ENCODE data around the gene SUMO1. TPM values are rescaled to one million over a fixed set of nuclear protein-coding genes. Genes with fewer than 3 reads are reported as not detected.
A peak's percentile ranks its signal among the peaks of the same experiment; 100 is the strongest.

The SUMO1 gene
- total and polyA plus RNA-seq, 2 experiments from 2014 or later, result 217 to 507 TPM

GRCh38 chr2:202193881-202194353, 44.5 kb downstream of the SUMO1 start (continued):
- TF ChIP-seq, protein P1, sequence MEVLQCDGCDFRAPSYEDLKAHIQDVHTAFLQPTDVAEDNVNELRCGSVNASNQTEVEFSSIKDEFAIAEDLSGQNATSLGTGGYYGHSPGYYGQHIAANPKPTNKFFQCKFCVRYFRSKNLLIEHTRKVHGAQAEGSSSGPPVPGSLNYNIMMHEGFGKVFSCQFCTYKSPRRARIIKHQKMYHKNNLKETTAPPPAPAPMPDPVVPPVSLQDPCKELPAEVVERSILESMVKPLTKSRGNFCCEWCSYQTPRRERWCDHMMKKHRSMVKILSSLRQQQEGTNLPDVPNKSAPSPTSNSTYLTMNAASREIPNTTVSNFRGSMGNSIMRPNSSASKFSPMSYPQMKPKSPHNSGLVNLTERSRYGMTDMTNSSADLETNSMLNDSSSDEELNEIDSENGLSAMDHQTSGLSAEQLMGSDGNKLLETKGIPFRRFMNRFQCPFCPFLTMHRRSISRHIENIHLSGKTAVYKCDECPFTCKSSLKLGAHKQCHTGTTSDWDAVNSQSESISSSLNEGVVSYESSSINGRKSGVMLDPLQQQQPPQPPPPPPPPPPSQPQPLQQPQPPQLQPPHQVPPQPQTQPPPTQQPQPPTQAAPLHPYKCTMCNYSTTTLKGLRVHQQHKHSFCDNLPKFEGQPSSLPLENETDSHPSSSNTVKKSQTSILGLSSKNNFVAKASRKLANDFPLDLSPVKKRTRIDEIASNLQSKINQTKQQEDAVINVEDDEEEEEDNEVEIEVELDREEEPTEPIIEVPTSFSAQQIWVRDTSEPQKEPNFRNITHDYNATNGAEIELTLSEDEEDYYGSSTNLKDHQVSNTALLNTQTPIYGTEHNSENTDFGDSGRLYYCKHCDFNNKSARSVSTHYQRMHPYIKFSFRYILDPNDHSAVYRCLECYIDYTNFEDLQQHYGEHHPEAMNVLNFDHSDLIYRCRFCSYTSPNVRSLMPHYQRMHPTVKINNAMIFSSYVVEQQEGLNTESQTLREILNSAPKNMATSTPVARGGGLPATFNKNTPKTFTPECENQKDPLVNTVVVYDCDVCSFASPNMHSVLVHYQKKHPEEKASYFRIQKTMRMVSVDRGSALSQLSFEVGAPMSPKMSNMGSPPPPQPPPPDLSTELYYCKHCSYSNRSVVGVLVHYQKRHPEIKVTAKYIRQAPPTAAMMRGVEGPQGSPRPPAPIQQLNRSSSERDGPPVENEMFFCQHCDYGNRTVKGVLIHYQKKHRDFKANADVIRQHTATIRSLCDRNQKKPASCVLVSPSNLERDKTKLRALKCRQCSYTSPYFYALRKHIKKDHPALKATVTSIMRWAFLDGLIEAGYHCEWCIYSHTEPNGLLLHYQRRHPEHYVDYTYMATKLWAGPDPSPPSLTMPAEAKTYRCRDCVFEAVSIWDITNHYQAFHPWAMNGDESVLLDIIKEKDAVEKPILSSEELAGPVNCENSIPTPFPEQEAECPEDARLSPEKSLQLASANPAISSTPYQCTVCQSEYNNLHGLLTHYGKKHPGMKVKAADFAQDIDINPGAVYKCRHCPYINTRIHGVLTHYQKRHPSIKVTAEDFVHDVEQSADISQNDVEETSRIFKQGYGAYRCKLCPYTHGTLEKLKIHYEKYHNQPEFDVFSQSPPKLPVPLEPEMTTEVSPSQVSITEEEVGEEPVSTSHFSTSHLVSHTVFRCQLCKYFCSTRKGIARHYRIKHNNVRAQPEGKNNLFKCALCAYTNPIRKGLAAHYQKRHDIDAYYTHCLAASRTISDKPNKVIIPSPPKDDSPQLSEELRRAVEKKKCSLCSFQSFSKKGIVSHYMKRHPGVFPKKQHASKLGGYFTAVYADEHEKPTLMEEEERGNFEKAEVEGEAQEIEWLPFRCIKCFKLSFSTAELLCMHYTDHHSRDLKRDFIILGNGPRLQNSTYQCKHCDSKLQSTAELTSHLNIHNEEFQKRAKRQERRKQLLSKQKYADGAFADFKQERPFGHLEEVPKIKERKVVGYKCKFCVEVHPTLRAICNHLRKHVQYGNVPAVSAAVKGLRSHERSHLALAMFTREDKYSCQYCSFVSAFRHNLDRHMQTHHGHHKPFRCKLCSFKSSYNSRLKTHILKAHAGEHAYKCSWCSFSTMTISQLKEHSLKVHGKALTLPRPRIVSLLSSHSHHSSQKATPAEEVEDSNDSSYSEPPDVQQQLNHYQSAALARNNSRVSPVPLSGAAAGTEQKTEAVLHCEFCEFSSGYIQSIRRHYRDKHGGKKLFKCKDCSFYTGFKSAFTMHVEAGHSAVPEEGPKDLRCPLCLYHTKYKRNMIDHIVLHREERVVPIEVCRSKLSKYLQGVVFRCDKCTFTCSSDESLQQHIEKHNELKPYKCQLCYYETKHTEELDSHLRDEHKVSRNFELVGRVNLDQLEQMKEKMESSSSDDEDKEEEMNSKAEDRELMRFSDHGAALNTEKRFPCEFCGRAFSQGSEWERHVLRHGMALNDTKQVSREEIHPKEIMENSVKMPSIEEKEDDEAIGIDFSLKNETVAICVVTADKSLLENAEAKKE (CRISPR knock-in tag; IDR thresholded peaks at IDR 0.05), result no peak
- no peak for TF ChIP-seq ETS1 (IDR thresholded peaks at IDR 0.05)
- TF ChIP-seq CTCF (conservative IDR thresholded peaks at IDR 0.05; ENCODE audit: low read depth in 2 of 2), result no peak
- TF ChIP-seq EZH2 (IDR thresholded peaks at IDR 0.05; ENCODE audit: low read depth, unreplicated experiment), result no peak
- TF ChIP-seq ZNF331 (CRISPR knock-in tag; IDR thresholded peaks at IDR 0.05; ENCODE audit: low read depth), result no peak

DNA sequence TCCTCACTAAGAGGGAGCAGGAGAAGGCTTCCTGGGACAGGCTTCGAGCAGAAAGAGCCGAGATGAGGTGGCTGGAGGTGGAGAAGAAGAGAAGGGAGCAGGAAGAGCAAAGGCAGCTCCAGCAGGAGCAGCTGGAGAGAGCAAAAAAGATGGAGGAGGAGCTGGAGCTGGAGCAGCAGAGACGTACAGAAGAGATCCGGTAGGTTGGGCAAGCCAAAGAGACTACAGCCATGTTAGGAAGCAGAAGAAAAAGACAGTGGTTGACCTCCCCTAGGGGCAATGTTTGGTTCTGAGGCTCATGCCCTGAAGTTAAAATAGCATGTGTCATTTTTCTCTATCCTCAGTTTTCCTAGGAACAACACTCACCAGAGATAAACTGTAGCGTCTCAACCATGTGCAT, 45.1 kb downstream of the SUMO1 start:
- no peaks in the 10 kb centered on the region for H4K20me1 ChIP-seq (replicated peaks; ENCODE audit: insufficient read depth)
- Mint-ChIP-seq H3K27me3 (ENCODE audit: insufficient read depth, low read depth, poor library complexity) (no peaks in the 10 kb centered on the region), H3K4me1 (peaks cover 12% of the 10 kb centered on the region), H3K27ac (no peak overlapping the region), H3K9me3 (no peaks in the 10 kb centered on the region), H3K4me3 (no peak overlapping the region), H3K36me3 (ENCODE audit: low read depth) (no peaks in the 10 kb centered on the region)
- H3F3A ChIP-seq (replicated peaks; ENCODE audit: low read depth), result 0 out of 2 replicates have a peak, but pooled peaks cover 3% of the 10 kb centered on the region
- no peak overlapping the region for H3K4me3 ChIP-seq
- 0 out of 2 replicates have a peak overlapping the region, but pooled peaks have one; percentile 70 for H2AFZ ChIP-seq
- H3K36me3 ChIP-seq (ENCODE audit: insufficient read depth), result no peaks in the 10 kb centered on the region
- no peak overlapping the region for H3K27ac ChIP-seq (ENCODE audit: low read depth)
- no peak overlapping the region for H3K4me2 ChIP-seq
- H3K9me2 ChIP-seq (ENCODE audit: insufficient read depth), result no peaks in the 10 kb centered on the region; the same call in 1 of the 2 replicates
- no peaks in the 10 kb centered on the region for H3K79me2 ChIP-seq (replicated peaks; ENCODE audit: insufficient read depth)
- no peaks in the 10 kb centered on the region for H3K27me3 ChIP-seq (ENCODE audit: insufficient read depth)
- H3K4me1 ChIP-seq (ENCODE audit: insufficient read depth), result no peaks in the 10 kb centered on the region
- ATAC-seq, result no peak
- no peak for DNase-seq (ENCODE audit: low spot score)
- TF ChIP-seq STAT1 (IDR thresholded peaks at IDR 0.05; ENCODE audit: unreplicated experiment) (no peak), EZH2 (IDR thresholded peaks at IDR 0.05; ENCODE audit: low read depth, unreplicated experiment) (no peak), ETS1 (IDR thresholded peaks at IDR 0.05) (no peak), ZNF331 (CRISPR knock-in tag; IDR thresholded peaks at IDR 0.05; ENCODE audit: low read depth) (no peak), CTCF (conservative IDR thresholded peaks at IDR 0.05; ENCODE audit: low read depth in 2 of 2) (no peak)
